NCI-H1092 (cell line): Measurements from ENCODE around the gene TMEM72.

Source experiments
- DNase-seq: peaks from one replicate; lab custom pipeline; 2025; lab: John Stamatoyannopoulos, UW

TMEM72 gene

GRCh38 chr10:44980309-44981171 lies 69.4 kb downstream of the TMEM72 start:
- DNase-seq = no peak

DNA sequence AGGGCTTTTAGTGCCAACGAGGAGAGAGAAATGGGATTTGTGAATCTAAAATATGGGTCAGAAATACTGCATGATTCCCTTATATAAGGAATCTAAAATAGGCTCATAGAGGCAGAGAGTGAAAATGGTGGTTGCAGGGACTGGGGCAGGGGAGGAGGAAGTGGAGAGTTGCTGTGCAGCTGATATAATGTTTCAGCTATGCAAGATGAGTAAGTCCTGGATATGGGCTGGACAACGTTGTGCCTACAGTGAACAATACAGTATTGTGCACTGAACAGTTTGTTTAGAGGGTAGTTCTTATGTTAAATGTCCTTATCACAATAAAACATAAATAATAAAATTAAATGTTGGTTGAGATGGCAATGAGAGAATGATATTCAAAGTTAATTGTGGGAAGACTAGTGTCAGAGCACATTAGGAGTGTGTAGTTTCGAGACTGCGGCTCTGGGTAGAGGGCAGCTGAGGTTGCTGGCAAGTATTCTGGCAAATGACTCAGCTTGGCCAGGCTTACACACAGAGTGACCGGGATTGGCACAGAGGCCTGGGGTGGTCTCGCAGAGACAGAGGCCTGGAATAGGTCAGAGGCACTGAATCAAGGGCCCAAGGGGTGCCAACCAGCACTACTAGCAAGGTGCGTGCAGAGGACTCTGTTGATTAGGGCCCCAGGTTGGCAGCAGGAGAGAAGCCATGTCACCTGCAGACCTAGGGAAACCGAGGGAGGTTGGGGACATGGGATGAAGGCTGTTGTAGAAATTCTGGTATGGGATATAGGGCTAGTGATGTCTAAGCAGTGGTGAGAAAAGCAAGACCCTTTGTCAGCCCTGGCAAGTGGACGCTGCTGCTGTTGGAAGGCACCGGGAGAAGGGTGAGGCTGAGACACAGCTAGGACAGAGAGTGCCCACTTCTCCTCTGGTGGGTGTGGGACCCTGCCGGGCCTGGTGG lies 70.3 kb downstream of the TMEM72 start:
- no peak for DNase-seq

- DNase-seq = no peak
These were observed 71.0 kb downstream of the TMEM72 start for GRCh38 chr10:44982114-44982460.

DNA sequence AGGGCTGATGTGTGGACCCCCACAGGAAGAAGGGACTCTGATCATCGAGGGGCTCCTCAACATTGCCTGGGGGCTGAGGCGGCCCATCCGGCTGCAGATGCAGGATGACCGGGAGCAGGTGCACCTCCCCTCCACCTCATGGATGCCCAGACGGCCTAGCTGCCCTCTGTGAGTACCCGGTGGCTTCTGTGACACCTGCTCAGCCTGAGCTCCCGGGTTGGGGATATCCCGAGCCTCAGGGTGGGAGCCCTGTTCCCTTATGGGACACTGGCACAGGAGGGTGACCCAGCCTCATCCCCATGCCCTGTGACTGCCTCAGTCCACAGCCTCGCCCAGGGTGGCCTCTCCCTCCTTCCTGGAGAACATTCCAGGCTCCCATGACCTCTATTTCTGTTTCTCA lies 71.4 kb downstream of the TMEM72 start:
- no peak for DNase-seq

DNA sequence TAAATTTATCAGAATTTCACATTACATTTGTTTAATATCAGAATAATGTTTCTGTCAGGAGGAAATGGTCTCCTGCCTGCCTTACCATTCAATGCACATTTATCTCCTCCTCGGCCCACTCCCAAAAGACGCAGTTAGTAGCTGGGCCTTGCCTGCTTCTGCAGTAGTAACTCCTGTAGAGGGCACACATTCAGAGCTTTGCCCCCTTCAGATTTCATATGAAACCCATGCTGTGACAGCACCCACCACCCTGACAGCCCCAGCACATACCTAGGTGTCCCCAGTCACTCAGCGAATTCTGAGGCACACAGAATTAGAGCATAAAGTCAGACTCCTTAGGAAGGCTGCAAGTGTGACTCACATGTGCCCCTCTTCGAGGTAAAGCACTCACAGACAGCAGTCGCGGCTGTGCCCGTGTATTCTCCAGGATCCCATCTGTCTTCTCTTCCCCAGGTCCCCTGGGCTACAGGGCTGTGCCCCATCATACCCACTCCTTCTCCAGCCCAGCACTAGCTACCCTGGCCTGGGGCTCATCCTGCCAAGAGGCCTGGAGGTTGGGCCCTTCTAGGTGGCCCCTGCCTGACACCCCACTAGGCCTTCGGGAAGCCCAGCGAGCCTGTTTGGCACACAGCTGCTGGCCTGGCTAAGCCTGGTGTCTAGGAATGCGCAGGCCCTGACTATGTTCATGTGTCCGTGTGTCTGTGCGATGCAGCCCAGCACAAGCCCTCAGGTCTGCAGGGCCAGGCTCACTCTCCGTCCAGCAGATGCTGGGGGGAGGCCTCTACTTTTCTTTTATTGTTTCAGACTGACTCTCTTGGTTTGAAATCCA lies 72.1 kb downstream of the TMEM72 start:
- DNase-seq = no peak

DNA sequence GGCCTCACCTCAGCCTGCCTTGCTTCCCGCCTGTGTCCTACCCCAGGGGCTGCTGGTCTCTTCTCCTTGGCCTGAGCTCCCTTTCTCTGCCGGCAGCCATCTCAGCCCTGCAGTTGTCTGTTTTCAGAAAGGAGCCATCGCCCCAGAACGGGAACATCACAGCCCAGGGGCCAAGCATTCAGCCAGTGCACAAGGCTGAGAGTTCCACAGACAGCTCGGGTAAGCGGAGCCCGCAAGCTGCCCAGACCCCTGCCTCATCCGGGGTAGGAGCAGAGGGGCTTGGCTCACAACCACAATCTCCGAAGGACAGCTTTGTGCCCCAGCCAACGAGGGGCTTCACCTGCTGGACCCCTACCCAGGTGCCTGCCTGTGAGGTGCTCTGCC lies 72.8 kb downstream of the TMEM72 start:
- no peak for DNase-seq

DNA sequence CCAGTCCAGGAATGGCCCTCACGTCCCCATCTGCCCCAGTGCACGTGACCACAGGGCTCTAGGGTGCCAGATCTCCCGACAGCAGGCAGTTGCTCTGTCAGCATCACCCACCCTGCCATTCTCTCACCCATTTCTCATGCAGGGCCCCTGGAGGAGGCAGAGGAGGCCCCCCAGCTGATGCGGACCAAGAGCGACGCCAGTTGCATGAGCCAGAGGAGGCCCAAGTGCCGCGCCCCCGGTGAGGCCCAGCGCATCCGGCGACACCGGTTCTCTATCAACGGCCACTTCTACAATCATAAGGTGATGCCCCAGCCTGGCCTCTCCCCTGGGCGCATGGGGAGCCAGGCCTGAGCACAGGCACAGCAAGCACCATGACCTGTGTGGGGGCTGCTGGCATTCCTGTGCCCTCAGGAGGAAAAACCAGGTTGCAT lies 73.5 kb downstream of the TMEM72 start:
- DNase-seq = no peak

- DNase-seq = no peak
These were observed 74.1 kb downstream of the TMEM72 start for GRCh38 chr10:44985175-44985681.

DNA sequence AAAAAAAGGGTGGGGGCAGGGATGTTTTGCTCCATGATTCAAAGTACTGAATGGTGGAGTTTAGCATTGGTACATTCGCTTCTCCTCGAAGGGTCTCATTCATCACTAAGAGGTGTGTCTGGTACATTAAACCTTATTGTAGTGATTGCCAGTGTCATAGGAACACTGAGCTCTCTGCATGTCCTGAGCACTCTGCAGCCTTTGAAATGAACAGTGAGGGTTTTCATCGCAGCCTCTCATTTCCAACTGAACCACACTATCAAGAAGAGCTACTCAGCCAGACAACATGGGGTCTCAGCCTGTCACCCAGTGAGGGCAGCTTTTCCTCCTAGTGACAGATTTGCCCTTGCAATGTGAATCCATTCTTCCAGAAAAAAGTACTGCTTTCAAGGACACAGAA lies 75.0 kb downstream of the TMEM72 start:
- DNase-seq = no peak
